Middle frontal gyrus (tissue), 1 donor: ENCODE data around the gene ARHGEF12.

Source experiments
- DNase-seq: peaks from one replicate; pipeline ENCODE4 v3.0.0-alpha.2; 2015; ENCODE audit warnings: low spot score; ENCODE audit errors: extremely low spot score

The ARHGEF12 gene

GRCh38 chr11:120338107-120338933, 2.1 kb downstream of the ARHGEF12 start:
- DNase-seq, result no peak

- no peak for DNase-seq
Measured at GRCh38 chr11:120339394-120339890, 3.2 kb downstream of the ARHGEF12 start.

GRCh38 chr11:120340529-120340928, 4.3 kb downstream of the ARHGEF12 start:
- no peak for DNase-seq

- no peak for DNase-seq
Measured at GRCh38 chr11:120342226-120342625, 6.0 kb downstream of the ARHGEF12 start.

- no peak for DNase-seq
Measured at GRCh38 chr11:120342678-120343077, 6.5 kb downstream of the ARHGEF12 start.

- DNase-seq, result no peak
Measured at GRCh38 chr11:120343429-120343828, 7.2 kb downstream of the ARHGEF12 start.

GRCh38 chr11:120344302-120345004, 8.2 kb downstream of the ARHGEF12 start:
- no peak for DNase-seq

GRCh38 chr11:120346233-120346632, 10.0 kb downstream of the ARHGEF12 start:
- DNase-seq, result no peak

- DNase-seq, result no peak
Measured at GRCh38 chr11:120350637-120351036, 14.4 kb downstream of the ARHGEF12 start.

GRCh38 chr11:120352405-120352804, 16.2 kb downstream of the ARHGEF12 start:
- no peak for DNase-seq

GRCh38 chr11:120354068-120354467, 17.9 kb downstream of the ARHGEF12 start:
- DNase-seq, result no peak

- no peak for DNase-seq
Measured at GRCh38 chr11:120354779-120355178, 18.6 kb downstream of the ARHGEF12 start.

GRCh38 chr11:120357620-120358019, 21.4 kb downstream of the ARHGEF12 start:
- DNase-seq, result no peak

GRCh38 chr11:120358729-120359128, 22.5 kb downstream of the ARHGEF12 start:
- DNase-seq, result no peak

GRCh38 chr11:120363436-120363835, 27.2 kb downstream of the ARHGEF12 start:
- no peak for DNase-seq

GRCh38 chr11:120365512-120365911, 29.3 kb downstream of the ARHGEF12 start:
- no peak for DNase-seq

- DNase-seq, result no peak
Measured at GRCh38 chr11:120372296-120372695, 36.1 kb downstream of the ARHGEF12 start.

GRCh38 chr11:120375076-120375475, 38.9 kb downstream of the ARHGEF12 start:
- no peak for DNase-seq

- no peak for DNase-seq
Measured at GRCh38 chr11:120376547-120377182, 40.5 kb downstream of the ARHGEF12 start.

- no peak for DNase-seq
Measured at GRCh38 chr11:120378474-120378873, 42.3 kb downstream of the ARHGEF12 start.

- DNase-seq, result no peak
Measured at GRCh38 chr11:120381401-120381800, 45.2 kb downstream of the ARHGEF12 start.
